ENCODE data around the gene SCML1. TPM values are rescaled to one million over a fixed set of nuclear protein-coding genes. Genes with fewer than 3 reads are reported as not detected.

SCML1 gene
- total RNA-seq, 1 donor from 2014 or later: 5.1 TPM

DNA sequence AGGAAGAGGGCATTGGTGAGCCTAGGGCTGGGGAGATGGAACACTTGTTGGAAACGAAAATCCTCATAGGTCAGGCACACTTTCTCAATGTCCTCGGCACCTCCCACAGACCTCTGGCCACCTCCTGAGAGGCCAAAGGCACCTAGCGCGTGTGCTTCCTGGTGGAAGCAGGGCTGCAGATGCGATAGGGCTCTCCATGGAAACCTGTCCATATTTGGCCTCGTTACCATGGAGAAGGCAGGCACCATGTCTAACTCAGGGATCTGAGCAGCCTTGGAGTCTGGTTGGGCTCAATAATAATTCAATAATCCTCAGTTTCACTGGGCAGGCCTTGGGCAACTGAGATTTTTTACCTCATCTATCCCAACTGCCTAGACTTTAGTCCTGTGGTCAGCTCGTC is 65.5 kb downstream of the SCML1 start:
- DNase-seq (ENCODE audit: low read depth): no peak
- no peak overlapping the region for H3K4me2 ChIP-seq (ENCODE audit: low read length)
- Mint-ChIP-seq H3K36me3 (ENCODE audit: low read depth, unreplicated experiment) (no peaks in the 10 kb centered on the region), H3K27ac (ENCODE audit: unreplicated experiment) (no peak overlapping the region), H3K4me1 (ENCODE audit: low read depth, unreplicated experiment) (no peaks in the 10 kb centered on the region), H3K9me3 (ENCODE audit: unreplicated experiment) (no peaks in the 10 kb centered on the region), H3K4me3 (ENCODE audit: unreplicated experiment) (no peak overlapping the region), H3K27me3 (ENCODE audit: low read depth, unreplicated experiment) (no peaks in the 10 kb centered on the region)
- no peak overlapping the region for H3K27ac ChIP-seq (ENCODE audit: low read depth, low read length)
- H3K36me3 ChIP-seq (ENCODE audit: insufficient read depth, low read length): no peaks in the 10 kb centered on the region
- no peaks in the 10 kb centered on the region for H3K27me3 ChIP-seq (ENCODE audit: insufficient read depth, low read length)
- H3K4me1 ChIP-seq (ENCODE audit: insufficient read depth, low read length): no peaks in the 10 kb centered on the region
- H3K9ac ChIP-seq (ENCODE audit: low read length): no peak overlapping the region
- no peaks in the 10 kb centered on the region for H3K9me3 ChIP-seq (ENCODE audit: insufficient read depth, low read depth, low read length)
- H4K20me1 ChIP-seq (ENCODE audit: insufficient read depth, low read length): no peaks in the 10 kb centered on the region
- H2AFZ ChIP-seq (ENCODE audit: low read depth, low read length): no peak overlapping the region
- H3K4me3 ChIP-seq (ENCODE audit: insufficient read depth, low read depth, low read length): no peak overlapping the region
- FAIRE-seq: no peak
- TF ChIP-seq, protein P1, sequence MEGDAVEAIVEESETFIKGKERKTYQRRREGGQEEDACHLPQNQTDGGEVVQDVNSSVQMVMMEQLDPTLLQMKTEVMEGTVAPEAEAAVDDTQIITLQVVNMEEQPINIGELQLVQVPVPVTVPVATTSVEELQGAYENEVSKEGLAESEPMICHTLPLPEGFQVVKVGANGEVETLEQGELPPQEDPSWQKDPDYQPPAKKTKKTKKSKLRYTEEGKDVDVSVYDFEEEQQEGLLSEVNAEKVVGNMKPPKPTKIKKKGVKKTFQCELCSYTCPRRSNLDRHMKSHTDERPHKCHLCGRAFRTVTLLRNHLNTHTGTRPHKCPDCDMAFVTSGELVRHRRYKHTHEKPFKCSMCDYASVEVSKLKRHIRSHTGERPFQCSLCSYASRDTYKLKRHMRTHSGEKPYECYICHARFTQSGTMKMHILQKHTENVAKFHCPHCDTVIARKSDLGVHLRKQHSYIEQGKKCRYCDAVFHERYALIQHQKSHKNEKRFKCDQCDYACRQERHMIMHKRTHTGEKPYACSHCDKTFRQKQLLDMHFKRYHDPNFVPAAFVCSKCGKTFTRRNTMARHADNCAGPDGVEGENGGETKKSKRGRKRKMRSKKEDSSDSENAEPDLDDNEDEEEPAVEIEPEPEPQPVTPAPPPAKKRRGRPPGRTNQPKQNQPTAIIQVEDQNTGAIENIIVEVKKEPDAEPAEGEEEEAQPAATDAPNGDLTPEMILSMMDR (IDR thresholded peaks at IDR 0.05; ENCODE audit: insufficient read depth, low read depth, low read length): no peak
- no peak for TF ChIP-seq EZH2 (IDR thresholded peaks at IDR 0.05; ENCODE audit: insufficient read depth, low read length)
- no peaks in the 10 kb centered on the region for H3K79me2 ChIP-seq (ENCODE audit: insufficient read depth, low read length)

DNA sequence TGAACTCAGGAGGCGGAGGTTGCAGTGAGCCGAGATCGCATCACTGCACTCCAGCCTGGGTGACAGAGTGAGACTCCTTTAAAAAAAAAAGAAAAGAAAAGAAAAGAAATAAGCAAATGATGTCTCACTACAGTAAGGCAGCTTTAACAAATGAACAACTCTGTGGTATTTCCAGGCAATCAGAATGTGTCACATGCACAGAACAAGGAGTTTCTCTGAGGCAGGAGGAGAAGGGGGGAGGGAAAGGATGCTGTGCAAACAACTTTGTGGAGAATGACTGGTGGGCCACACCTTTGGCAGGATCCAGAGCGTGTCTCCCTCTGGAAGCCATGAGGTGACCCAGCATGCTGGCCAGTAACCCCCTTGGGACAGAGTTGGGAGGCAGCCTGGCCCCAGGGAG is 66.2 kb downstream of the SCML1 start:
- no peaks in the 10 kb centered on the region for H3K36me3 Mint-ChIP-seq (ENCODE audit: low read depth, unreplicated experiment)
- no peaks in the 10 kb centered on the region for H3K27me3 ChIP-seq (ENCODE audit: insufficient read depth, low read length)
- H3K9me3 Mint-ChIP-seq (ENCODE audit: unreplicated experiment): no peaks in the 10 kb centered on the region
- DNase-seq (ENCODE audit: low read depth) (no peak), FAIRE-seq (no peak)
- no peaks in the 10 kb centered on the region for H3K9me3 ChIP-seq (ENCODE audit: insufficient read depth, low read depth, low read length)
- no peak overlapping the region for H2AFZ ChIP-seq (ENCODE audit: low read depth, low read length)
- H3K27ac ChIP-seq (ENCODE audit: low read depth, low read length): no peak overlapping the region
- H3K27me3 Mint-ChIP-seq (ENCODE audit: low read depth, unreplicated experiment): no peaks in the 10 kb centered on the region
- no peaks in the 10 kb centered on the region for H3K79me2 ChIP-seq (ENCODE audit: insufficient read depth, low read length)
- no peak overlapping the region for H3K4me3 ChIP-seq (ENCODE audit: insufficient read depth, low read depth, low read length)
- no peak overlapping the region for H3K27ac Mint-ChIP-seq (ENCODE audit: unreplicated experiment)
- no peaks in the 10 kb centered on the region for H3K36me3 ChIP-seq (ENCODE audit: insufficient read depth, low read length)
- H3K4me3 Mint-ChIP-seq (ENCODE audit: unreplicated experiment): no peak overlapping the region
- H3K9ac ChIP-seq (ENCODE audit: low read length): no peak overlapping the region
- H3K4me1 ChIP-seq (ENCODE audit: insufficient read depth, low read length): no peaks in the 10 kb centered on the region
- no peak overlapping the region for H3K4me2 ChIP-seq (ENCODE audit: low read length)
- TF ChIP-seq, protein P1 (IDR thresholded peaks at IDR 0.05; ENCODE audit: insufficient read depth, low read depth, low read length): no peak
- no peak for TF ChIP-seq EZH2 (IDR thresholded peaks at IDR 0.05; ENCODE audit: insufficient read depth, low read length)
- H4K20me1 ChIP-seq (ENCODE audit: insufficient read depth, low read length): no peaks in the 10 kb centered on the region
- no peaks in the 10 kb centered on the region for H3K4me1 Mint-ChIP-seq (ENCODE audit: low read depth, unreplicated experiment)

Other genes starting within 250 kb of the SCML1 start
- gene RAI2, start 123.8 kb downstream of the SCML1 start, total RNA-seq: 0.50 and 0.66 TPM in 2 replicates

Data from astrocyte (in vitro differentiated cells and primary cell).